A172 (cell line): ENCODE measurements around the gene EXOSC3. TPM values are rescaled to one million over a fixed set of nuclear protein-coding genes. Genes with fewer than 3 reads are reported as not detected.
A peak's percentile ranks its signal among the peaks of the same experiment; 100 is the strongest.
"Not testable (repeated sequence)": the region's sequence is repeated elsewhere in the genome, so short reads cannot be mapped to it uniquely, and the experiment has no call there.

Experiments used
- DNase-seq: peaks from one replicate; pipeline ENCODE4 v3.0.0-alpha.2; 2015; ENCODE audit warnings: low spot score
- total RNA-seq: library from RNA; depleted of rRNA; stranded (reverse); fragments of >200 nt; shearing (Covaris generic); gene quantifications from 2 replicates; pipeline ENCODE4 v1.2.3, GENCODE V29; 2014

The EXOSC3 gene
- total RNA-seq, 1 experiment from 2014 or later: 249 TPM

GRCh38 chr9:37775216-37775919 lies 9.5 kb downstream of the EXOSC3 start:
- no peak for DNase-seq

GRCh38 chr9:37769995-37770394 lies 14.9 kb downstream of the EXOSC3 start:
- no peak for DNase-seq

GRCh38 chr9:37769306-37769705 lies 15.6 kb downstream of the EXOSC3 start:
- DNase-seq: no peak

- DNase-seq: not testable (repeated sequence)
Observed at GRCh38 chr9:37765263-37765662, 19.6 kb downstream of the EXOSC3 start.

GRCh38 chr9:37761511-37761910 lies 23.4 kb downstream of the EXOSC3 start:
- no peak for DNase-seq

- DNase-seq: no peak
Observed at GRCh38 chr9:37760416-37761161, 24.3 kb downstream of the EXOSC3 start.

GRCh38 chr9:37758747-37759146 lies 26.1 kb downstream of the EXOSC3 start:
- no peak for DNase-seq

- peak; percentile 20 for DNase-seq
Observed at GRCh38 chr9:37753489-37754190, 31.2 kb downstream of the EXOSC3 start, which contains the start of gene TRMT10B. Gene TRMT10B, plus strand, starts transcription at chr9:37753805. Its CDS starts 8,127 bp downstream, at chr9:37761932.

- no peak for DNase-seq
Observed at GRCh38 chr9:37752642-37753488, 32.0 kb downstream of the EXOSC3 start.

- DNase-seq: not testable (repeated sequence)
Observed at GRCh38 chr9:37752112-37752511, 32.8 kb downstream of the EXOSC3 start.

- not testable (repeated sequence) for DNase-seq
Observed at GRCh38 chr9:37751704-37752103, 33.2 kb downstream of the EXOSC3 start.

GRCh38 chr9:37751186-37751585 lies 33.7 kb downstream of the EXOSC3 start:
- no peak for DNase-seq

GRCh38 chr9:37749129-37749528 lies 35.7 kb downstream of the EXOSC3 start:
- no peak for DNase-seq

GRCh38 chr9:37747271-37747753 lies 37.6 kb downstream of the EXOSC3 start:
- DNase-seq: peak; percentile 51

- peak; percentile 18 for DNase-seq
Observed at GRCh38 chr9:37746448-37747270, 38.2 kb downstream of the EXOSC3 start.

GRCh38 chr9:37745970-37746369 lies 38.9 kb downstream of the EXOSC3 start:
- no peak for DNase-seq

- no peak for DNase-seq
Observed at GRCh38 chr9:37740631-37741328, 44.1 kb downstream of the EXOSC3 start.

- no peak for DNase-seq
Observed at GRCh38 chr9:37740128-37740527, 44.7 kb downstream of the EXOSC3 start.

- DNase-seq: no peak
Observed at GRCh38 chr9:37739222-37739621, 45.6 kb downstream of the EXOSC3 start.

- DNase-seq: no peak
Observed at GRCh38 chr9:37732952-37733351, 51.9 kb downstream of the EXOSC3 start.
